Femur (tissue), 1 donor: Measurements from ENCODE around the gene RNF31.
"Not testable (repeated sequence)": the region's sequence is repeated elsewhere in the genome, so short reads cannot be mapped to it uniquely, and the experiment has no call there.

Experiments
- DNase-seq: peaks from one replicate; pipeline ENCODE4 v3.0.0-alpha.2; 2017

The RNF31 gene

GRCh38 chr14:24184104-24184970 lies 37.0 kb downstream of the RNF31 start:
- no peak for DNase-seq

GRCh38 chr14:24185026-24185425 lies 37.7 kb downstream of the RNF31 start:
- no peak for DNase-seq

GRCh38 chr14:24185741-24186140 lies 38.4 kb downstream of the RNF31 start:
- no peak for DNase-seq

- no peak for DNase-seq
Measured at GRCh38 chr14:24186831-24187538, 39.7 kb downstream of the RNF31 start.

GRCh38 chr14:24187539-24187915 lies 40.2 kb downstream of the RNF31 start:
- DNase-seq, result no peak

DNA sequence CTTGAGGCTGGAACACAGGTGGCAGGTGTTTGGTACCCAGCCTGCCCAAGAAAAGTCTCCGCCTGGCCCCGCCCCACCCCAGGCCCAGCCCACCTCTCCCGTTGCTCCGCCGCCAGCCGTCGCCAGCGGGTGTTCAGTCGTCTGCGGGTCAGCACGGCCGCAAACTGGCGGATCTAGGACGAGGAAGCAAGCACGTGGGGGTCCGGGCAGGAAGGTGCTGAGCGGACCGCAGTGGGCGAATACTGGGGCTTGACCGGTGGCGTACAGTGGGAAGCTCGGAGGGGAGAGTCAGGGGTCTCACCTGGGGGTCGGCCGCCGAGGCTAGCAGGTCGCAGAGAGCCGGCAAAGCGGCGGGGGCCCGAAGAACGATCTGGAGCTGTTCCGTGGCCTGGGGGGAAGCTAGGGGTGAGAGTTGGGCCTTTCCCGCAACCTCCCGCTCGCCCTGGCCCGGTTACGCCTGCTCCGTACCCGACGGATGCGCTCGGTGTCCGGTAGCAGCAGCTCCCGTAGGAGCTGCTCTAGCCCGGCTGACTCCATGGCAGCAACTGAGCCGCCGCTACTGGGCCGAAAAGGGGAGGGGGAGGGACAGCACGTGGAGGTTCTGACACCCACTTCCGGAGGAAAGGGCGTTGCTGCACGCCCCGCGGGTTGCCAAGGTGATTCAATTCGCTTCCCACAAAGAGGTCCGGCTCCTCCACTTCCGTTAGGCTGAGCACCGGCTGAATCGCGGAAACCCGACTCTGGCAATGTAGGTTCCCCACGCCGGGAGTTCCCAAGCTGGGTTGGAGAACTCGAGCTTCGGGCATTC lies 41.2 kb downstream of the RNF31 start, which contains the start of gene IPO4:
IPO4 (minus strand) TSS at position 566 of the 808 bp plus-strand sequence; CDS start at position 537, 29 bp downstream.
- peak; percentile 97 for DNase-seq

- no peak for DNase-seq
Measured at GRCh38 chr14:24189059-24189375, 41.7 kb downstream of the RNF31 start.

DNA sequence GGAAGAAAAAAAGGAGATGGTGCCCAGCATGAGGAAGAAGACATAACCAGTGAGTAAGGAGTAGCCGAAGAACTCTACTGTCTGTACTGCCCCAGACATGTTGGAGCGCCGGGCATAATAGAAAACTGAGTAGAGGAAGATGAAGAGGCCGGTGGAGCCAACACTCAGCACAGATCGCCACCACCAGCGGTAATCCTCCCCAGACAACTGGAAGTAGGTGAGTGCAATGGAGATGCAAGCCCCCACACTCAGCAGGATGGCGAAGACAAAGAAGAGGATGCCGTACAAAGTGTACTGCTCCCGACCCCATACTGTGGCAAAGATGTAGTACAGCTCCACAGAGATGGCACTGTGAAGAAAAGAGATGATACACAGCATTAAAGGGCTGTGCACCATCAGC lies 42.2 kb downstream of the RNF31 start:
- no peak for DNase-seq

DNA sequence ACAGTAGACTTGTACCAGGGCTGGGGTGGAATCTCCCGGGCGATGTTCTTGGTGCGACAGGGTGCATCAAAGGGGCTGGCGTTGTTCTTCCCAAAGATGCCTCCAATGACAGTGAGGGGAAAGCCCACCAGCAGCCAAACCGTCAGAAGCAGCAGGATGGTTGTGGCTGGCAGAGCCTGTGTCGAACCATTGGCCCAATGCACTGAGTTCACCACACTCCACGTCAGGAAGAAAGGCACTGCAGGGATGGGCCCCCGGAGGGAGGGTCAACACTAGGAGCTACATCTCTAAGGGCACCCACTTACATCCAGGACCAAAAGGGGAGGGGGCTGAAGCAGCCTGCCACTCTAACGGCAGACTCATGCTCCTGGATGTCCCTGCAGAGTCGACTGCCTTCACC lies 43.1 kb downstream of the RNF31 start:
- DNase-seq, result no peak

DNA sequence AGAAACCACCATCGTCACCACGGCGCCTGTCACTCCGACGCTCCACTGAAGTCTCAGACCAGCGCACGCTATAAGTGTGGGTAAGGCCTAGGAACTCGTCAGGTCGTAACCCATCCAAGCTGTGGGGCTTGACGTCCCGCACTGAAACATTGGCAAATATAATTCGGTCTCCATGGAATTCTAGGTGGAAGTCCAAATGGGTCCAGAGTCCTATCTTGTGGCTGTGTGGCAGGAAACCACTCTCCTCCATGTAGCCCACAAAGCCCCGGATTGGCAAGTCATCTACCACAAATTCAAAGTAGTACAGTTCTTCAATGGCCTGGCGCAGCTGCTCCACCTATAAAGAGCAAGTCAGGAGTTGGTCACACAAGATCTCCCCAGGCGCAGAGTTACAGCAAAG lies 45.6 kb downstream of the RNF31 start:
- no peak for DNase-seq

DNA sequence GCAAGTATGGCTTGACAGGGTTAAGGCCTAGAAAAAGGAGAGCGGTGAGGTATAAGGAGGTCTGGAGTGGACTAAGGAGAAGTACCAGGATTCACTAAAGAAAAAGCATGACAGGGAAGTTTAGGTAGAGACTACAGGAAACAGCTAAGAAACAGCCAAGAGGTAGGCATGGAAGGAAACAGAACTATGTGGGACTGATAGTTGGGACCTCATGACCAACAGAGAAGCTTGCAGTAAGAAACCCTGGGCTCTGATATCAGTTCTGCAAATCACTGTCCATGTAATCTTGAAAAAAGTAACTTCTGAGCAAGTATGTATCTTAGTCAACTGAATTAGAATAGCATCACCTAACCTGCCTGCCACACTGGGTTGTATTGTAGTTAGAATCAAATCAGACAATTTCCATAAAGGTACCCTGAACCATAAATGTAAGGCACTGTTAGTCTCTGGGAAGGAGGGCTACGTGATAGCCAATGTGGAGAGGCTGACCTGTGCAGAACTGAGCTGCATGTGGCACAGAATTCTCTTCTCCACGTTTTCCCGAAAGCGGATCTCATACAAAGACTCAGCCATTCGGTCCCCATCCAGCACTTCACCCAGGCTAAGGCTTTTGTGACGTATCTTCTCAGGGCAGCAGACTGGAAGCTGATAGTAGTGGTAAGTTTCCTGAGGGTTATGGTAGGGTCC lies 47.0 kb downstream of the RNF31 start:
- DNase-seq, result no peak

GRCh38 chr14:24194873-24195185 lies 47.5 kb downstream of the RNF31 start:
- DNase-seq, result no peak

GRCh38 chr14:24195186-24196070 lies 48.1 kb downstream of the RNF31 start, which contains the start of gene TM9SF1:
Gene TM9SF1, minus strand, starts transcription at chr14:24195441. Its CDS starts 422 bp downstream, at chr14:24195019.
- peak; percentile 94 for DNase-seq

DNA sequence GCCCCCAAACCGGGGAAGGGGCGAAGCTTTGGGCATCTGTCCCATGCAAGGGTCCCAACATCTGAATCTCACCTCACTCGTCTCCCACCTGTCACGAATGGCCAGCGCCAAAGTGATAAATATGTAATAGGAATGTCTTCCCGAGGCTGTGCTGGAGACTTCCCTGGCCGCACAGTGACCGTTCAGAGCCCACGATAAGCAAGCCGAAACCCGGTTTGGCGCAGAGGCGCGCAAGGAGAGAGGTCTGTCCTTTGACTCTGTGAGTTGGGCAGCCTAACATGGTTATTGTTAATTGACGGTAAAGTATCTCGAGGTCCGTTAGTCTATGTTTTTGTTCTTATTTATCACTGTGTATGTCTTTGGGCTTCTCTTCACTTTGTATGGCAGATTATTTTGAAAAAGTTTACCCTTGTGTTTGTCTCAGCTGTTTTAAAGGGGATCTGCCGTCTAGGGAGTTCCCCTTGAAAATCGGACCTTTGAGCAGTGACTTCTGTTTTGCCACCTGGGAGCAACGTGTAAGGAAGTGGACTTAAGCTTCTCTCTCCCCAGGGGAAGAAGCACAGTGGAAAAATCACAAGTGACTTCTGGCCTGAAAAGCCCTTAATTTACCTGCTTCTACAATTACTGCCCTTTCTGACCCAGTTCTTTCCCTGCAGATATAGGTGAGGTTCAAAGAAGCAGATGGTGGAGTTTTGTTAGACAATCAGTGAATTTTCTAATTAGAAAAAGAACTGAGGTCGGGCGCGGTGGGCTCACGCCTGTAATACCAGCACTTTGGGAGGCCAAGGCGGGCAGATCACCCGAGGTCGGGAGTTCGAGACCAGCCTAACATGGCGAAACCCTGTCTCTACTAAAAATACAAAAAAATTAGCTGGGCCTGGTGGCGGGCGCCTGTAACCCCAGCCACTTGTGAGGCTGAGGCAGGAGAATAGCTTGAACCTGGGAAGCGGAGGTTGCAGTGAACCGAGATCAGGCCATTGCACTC lies 49.1 kb downstream of the RNF31 start:
- DNase-seq, result no peak

DNA sequence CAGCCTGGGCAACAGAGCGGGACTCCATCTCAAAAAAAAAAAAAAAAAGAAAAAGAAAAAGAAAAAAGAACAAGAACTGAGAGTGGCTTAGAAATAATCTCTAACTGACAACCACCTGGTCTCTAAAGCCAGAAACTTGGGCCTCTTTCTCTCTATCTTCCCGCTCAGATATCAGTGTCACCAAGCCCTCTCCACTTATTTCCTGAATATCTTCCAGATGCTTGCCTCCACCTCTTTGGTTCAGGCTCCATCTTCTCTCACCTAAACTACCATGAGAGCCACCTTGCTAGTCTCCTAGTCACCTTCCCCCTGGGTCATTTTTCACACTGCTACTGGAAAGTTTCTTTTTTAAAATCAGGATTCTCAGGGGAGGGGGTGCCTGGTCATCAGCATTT lies 49.8 kb downstream of the RNF31 start:
- DNase-seq, result no peak

DNA sequence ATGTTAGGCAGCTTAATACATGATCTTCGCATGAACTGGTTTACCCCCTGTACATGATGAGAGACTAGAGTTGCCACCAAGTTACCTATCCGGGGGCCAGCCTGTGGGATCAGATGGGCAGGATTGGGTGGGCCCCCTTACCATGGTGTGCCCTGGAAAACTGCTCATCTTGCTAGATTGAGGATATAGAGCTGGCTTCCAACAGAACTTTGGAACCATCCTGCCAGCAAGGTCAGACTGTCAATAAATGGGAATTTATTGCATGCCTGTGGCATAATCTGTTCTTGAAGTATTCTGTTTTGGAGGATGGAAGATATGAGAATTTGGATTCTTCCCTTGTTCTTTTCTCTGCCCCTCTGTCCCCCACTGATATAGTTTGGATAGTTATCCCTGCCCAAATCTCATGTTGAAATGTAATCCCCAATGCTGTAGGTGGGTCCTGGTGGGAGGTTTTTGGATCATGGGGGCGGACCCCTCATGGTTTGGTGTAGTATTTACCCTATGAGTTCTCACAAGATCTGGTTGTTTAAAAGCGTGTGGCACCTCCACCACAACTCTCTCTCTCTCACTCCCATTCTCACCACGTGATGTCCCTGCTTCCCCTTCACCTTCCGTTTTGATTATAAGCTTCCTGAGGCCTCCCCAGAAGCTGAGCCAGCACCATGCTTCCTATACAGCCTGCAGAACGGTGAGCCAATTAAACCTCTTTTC lies 51.7 kb downstream of the RNF31 start:
- no peak for DNase-seq

GRCh38 chr14:24202538-24202937 lies 55.2 kb downstream of the RNF31 start:
- not testable (repeated sequence) for DNase-seq

GRCh38 chr14:24203249-24203886 lies 56.1 kb downstream of the RNF31 start:
- not testable (repeated sequence) for DNase-seq
